MCF 10A (cell line): ENCODE results near the gene FILIP1. TPM values are rescaled to one million over a fixed set of nuclear protein-coding genes. Genes with fewer than 3 reads are reported as not detected.

Source experiments
- BruUV-seq: library from RNA; stranded (reverse); fragments of 400-500 nt; replicated peaks from 2 replicates; lab custom pipeline; 2021; lab: Mats Ljungman, UMichigan
- CTCF ChIA-PET: fragments of 300-600 bp; sonication (Branson Sonifier 250); formaldehyde crosslinking; extraction: SDS; loops from one replicate; lab custom pipeline; 2021; ENCODE audit warnings: antibody characterized with exemption, inconsistent platforms; lab: Yijun Ruan, JAX
- POLR2A ChIA-PET: fragments of 300-600, 350-650 bp; sonication (Branson Sonifier 250); formaldehyde crosslinking; extraction: SDS; loops from one replicate; lab custom pipeline; 2020; ENCODE audit warnings: antibody characterized with exemption, inconsistent platforms; lab: Yijun Ruan, JAX
- DNase-seq: peaks from one replicate; pipeline ENCODE4 v3.0.0-alpha.2; 2018; ENCODE audit not compliant: unreplicated experiment
- H3K27ac Mint-ChIP-seq: one replicate; pipeline ENCODE4 v1.8.0; 2022; ENCODE audit warnings: mild to moderate bottlenecking, low read depth, mixed read lengths; ENCODE audit not compliant: unreplicated experiment
- H3K27me3 Mint-ChIP-seq: one replicate; pipeline ENCODE4 v1.8.0; 2022; ENCODE audit warnings: mixed read lengths; ENCODE audit not compliant: insufficient read depth, unreplicated experiment
- H3K36me3 Mint-ChIP-seq: one replicate; pipeline ENCODE4 v1.8.0; 2022; ENCODE audit warnings: mild to moderate bottlenecking, moderate library complexity, mixed read lengths; ENCODE audit not compliant: insufficient read depth, unreplicated experiment
- H3K4me1 Mint-ChIP-seq: one replicate; pipeline ENCODE4 v1.8.0; 2022; ENCODE audit warnings: mixed read lengths; ENCODE audit not compliant: insufficient read depth, unreplicated experiment
- H3K4me3 Mint-ChIP-seq: one replicate; pipeline ENCODE4 v1.8.0; 2022; ENCODE audit warnings: mild to moderate bottlenecking, moderate library complexity, mixed read lengths; ENCODE audit not compliant: unreplicated experiment
- H3K9me3 Mint-ChIP-seq: one replicate; pipeline ENCODE4 v1.8.0; 2022; ENCODE audit warnings: mixed read lengths; ENCODE audit not compliant: unreplicated experiment
- intact Hi-C: fragments of 100-400 bp; cut with micrococcal nuclease; formaldehyde crosslinking; loops from 2 replicates; pipeline ENCODE4 v1.14.1; 2022
- total RNA-seq: library from RNA; stranded (reverse); gene quantifications from 2 replicates; pipeline ENCODE4 v1.2.3, GENCODE V29; 2022
- TF ChIP-seq, protein P1 (sequence below): fragments of 200-600 bp; IDR thresholded peaks from one replicate; pipeline ENCODE4 v1.8.0; 2022; ENCODE audit warnings: antibody characterized with exemption, mild to moderate bottlenecking; ENCODE audit not compliant: unreplicated experiment

FILIP1 gene
- total RNA-seq, 1 experiment from 2014 or later, result 0.14 TPM

DNA sequence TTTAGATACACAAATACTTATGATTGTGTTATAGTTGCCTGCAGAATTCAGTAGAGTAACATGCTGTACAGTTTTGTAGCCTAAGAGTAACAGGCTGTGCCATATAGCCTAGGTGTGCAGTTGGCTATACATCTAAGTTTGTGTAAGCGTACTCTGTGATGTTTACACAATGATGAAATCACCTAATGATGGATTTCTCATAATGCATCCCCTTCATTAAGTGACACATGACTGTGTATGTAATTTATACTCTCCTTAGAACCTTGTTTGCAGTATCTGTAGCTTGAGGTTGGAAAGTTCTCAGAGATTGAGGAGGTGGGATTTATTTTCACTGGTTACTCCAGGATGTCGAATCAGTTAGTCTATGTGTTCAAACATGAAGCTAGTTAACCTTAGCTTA lies 142.0 kb downstream of the FILIP1 start:
- no peak for DNase-seq
- Mint-ChIP-seq H3K4me1 (no peaks in the 10 kb centered on the region), H3K27ac (no peak overlapping the region), H3K27me3 (no peaks in the 10 kb centered on the region), H3K36me3 (no peaks in the 10 kb centered on the region), H3K9me3 (no peaks in the 10 kb centered on the region), H3K4me3 (no peak overlapping the region)
- CTCF ChIA-PET, result interaction anchor here (0.7 kb wide), 2 partner anchors 16 to 17 kb away, joined by 3 to 4 read pairs; no protein-coding TSS in a partner anchor
- TF ChIP-seq, protein P1, sequence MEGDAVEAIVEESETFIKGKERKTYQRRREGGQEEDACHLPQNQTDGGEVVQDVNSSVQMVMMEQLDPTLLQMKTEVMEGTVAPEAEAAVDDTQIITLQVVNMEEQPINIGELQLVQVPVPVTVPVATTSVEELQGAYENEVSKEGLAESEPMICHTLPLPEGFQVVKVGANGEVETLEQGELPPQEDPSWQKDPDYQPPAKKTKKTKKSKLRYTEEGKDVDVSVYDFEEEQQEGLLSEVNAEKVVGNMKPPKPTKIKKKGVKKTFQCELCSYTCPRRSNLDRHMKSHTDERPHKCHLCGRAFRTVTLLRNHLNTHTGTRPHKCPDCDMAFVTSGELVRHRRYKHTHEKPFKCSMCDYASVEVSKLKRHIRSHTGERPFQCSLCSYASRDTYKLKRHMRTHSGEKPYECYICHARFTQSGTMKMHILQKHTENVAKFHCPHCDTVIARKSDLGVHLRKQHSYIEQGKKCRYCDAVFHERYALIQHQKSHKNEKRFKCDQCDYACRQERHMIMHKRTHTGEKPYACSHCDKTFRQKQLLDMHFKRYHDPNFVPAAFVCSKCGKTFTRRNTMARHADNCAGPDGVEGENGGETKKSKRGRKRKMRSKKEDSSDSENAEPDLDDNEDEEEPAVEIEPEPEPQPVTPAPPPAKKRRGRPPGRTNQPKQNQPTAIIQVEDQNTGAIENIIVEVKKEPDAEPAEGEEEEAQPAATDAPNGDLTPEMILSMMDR, result no peak
- intact Hi-C loops, result no loop called here
- POLR2A ChIA-PET, result interaction anchor here (1.3 kb wide), 1 partner anchor 67 kb away, joined by 3 read pairs; the partner anchor contains the start of gene TMEM30A
- no TSS peak for BruUV-seq

DNA sequence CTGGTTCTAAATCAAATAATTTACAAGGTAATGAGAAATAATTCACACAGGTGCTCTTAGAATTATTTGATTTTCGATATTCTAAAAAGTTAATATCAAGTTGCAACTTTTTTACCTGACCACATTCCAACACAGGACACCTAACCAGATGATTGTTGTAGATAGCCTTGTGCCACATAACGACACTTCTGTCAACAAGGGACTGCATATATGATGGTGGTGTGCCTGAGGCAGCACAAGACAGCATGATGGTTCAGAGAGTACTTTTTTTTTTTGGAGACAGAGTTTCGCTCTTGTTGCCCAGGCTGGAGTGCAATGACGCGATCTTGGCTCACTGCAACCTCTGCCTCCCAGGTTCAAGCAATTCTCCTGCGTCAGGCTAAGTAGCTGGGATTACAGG lies 142.8 kb downstream of the FILIP1 start:
- H3K4me3 Mint-ChIP-seq, result no peak overlapping the region

DNA sequence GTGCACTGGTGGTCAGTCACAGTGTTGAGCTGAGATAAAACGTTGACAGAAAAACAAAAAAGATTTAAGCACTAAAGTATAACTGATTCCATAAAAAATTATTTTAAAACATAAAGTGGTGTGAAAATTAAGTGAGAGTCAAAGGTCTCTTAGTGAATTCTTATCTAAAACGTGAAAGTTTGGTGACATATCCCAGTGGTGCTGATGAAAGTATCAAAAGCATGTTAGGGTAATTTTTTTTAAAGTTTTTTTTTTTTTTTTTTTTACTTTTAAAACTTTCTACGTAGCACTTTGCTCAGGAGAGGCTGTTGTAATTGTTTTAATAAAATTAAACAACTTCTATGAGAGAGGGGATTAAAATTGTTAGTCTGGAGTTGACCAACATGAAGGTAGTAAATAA lies 143.4 kb downstream of the FILIP1 start:
- ChIA-PET POLR2A (interaction anchor here (0.7 kb wide), 1 partner anchor 1407 kb away, joined by 3 read pairs; no protein-coding TSS in a partner anchor), CTCF (no interaction called here)
- intact Hi-C loops, result no loop called here
- BruUV-seq, result no TSS peak
- Mint-ChIP-seq H3K4me3 (no peak overlapping the region), H3K27me3 (no peaks in the 10 kb centered on the region), H3K4me1 (no peaks in the 10 kb centered on the region), H3K27ac (no peak overlapping the region), H3K36me3 (no peaks in the 10 kb centered on the region), H3K9me3 (no peaks in the 10 kb centered on the region)
- TF ChIP-seq, protein P1, result no peak
- DNase-seq, result no peak

More for the DNA sequence above, 142.8 kb downstream of the FILIP1 start:
- ChIA-PET CTCF (interaction anchor here (0.7 kb wide), 1 partner anchor 17 kb away, joined by 3 read pairs; no protein-coding TSS in a partner anchor), POLR2A (interaction anchor here (0.7 kb wide), 1 partner anchor 1407 kb away, joined by 3 read pairs; no protein-coding TSS in a partner anchor)
- no peaks in the 10 kb centered on the region for H3K4me1 Mint-ChIP-seq
- intact Hi-C loops, result no loop called here
- TF ChIP-seq, protein P1, result no peak
- no peaks in the 10 kb centered on the region for H3K36me3 Mint-ChIP-seq
- H3K27me3 Mint-ChIP-seq, result no peaks in the 10 kb centered on the region
- no peaks in the 10 kb centered on the region for H3K9me3 Mint-ChIP-seq
- no TSS peak for BruUV-seq
- no peak for DNase-seq
- H3K27ac Mint-ChIP-seq, result no peak overlapping the region

DNA sequence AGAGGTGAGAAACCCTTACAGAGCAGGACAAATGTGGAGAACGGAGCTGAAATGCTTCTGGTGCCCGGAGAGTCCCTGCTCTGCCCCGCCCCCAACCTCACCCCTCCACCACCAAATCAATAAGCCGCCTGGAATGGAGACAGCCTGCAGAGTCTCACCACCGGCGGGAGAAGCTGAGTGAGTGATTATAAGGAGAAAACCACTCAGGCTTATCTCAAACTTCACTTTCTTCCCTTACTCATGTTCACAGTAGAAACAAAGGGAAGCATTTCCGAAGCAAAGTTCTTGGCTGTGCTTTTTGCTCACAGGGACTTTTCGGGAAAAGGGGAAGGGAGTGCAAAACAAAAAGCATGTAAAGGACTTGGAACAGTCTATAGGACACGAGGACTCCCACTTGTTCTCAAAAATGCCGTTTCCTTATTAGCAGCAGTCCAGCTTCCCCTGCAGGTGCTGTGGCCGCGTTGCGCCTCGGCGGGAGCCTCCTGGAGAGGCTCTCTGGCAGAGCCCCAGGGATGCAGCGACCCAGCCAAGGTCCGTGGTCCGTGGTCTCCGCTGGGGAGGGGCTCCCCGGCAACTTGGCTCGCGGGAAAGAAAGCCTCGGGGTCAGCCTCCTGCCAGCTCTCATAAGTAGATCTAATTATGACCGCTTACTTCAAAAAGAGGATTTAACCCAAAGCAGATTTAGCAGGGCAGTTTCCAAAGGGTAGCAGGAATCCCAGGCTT lies 144.2 kb downstream of the FILIP1 start:
- TF ChIP-seq, protein P1, result no peak
- H3K9me3 Mint-ChIP-seq, result no peaks in the 10 kb centered on the region
- ChIA-PET CTCF (interaction anchor here (0.7 kb wide), 2 partner anchors 23 to 131 kb away, joined by 3 read pairs; no protein-coding TSS in a partner anchor), POLR2A (interaction anchor here (0.7 kb wide), 1 partner anchor 907 kb away, joined by 3 read pairs; no protein-coding TSS in a partner anchor)
- H3K4me1 Mint-ChIP-seq, result no peaks in the 10 kb centered on the region
- BruUV-seq, result no TSS peak
- H3K36me3 Mint-ChIP-seq, result no peaks in the 10 kb centered on the region
- peak; percentile 8 for DNase-seq
- H3K4me3 Mint-ChIP-seq, result peak overlapping the region; percentile 39
- intact Hi-C loops, result no loop called here
- no peak overlapping the region for H3K27ac Mint-ChIP-seq
- no peaks in the 10 kb centered on the region for H3K27me3 Mint-ChIP-seq
